ENCODE data around the gene STOX1.
"Not testable (repeated sequence)": the region's sequence is repeated elsewhere in the genome, so short reads cannot be mapped to it uniquely, and the experiment has no call there.

DNA sequence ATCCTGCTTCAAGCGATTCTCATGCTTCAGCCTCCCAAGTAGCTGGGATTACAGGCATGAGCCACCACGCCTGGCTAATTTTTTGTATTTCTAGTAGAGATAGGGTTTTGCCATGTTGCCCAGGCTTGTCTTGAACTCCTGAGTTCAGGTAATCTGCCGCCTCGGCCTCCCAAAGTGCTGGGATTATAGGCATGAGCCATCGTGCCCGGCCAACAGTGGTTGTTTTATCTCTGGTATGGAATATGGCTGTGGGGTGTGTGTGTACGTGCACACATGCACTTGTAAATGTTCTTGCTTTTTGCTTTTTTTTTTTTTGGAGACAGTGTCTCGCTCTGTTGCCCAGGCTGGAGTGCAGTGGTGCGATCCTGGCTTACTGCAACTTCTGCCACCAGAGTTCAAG lies 13.3 kb downstream of the STOX1 start:
- TF ChIP-seq, protein P1, sequence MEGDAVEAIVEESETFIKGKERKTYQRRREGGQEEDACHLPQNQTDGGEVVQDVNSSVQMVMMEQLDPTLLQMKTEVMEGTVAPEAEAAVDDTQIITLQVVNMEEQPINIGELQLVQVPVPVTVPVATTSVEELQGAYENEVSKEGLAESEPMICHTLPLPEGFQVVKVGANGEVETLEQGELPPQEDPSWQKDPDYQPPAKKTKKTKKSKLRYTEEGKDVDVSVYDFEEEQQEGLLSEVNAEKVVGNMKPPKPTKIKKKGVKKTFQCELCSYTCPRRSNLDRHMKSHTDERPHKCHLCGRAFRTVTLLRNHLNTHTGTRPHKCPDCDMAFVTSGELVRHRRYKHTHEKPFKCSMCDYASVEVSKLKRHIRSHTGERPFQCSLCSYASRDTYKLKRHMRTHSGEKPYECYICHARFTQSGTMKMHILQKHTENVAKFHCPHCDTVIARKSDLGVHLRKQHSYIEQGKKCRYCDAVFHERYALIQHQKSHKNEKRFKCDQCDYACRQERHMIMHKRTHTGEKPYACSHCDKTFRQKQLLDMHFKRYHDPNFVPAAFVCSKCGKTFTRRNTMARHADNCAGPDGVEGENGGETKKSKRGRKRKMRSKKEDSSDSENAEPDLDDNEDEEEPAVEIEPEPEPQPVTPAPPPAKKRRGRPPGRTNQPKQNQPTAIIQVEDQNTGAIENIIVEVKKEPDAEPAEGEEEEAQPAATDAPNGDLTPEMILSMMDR (IDR thresholded peaks at IDR 0.05; ENCODE audit: control extremely low read depth in 1 of 3, insufficient read depth in 1 of 3, low read depth in 1 of 3, low read length in 3 of 3) = not testable (repeated sequence)
- TF ChIP-seq KDM1A (IDR thresholded peaks at IDR 0.05; ENCODE audit: borderline replicate concordance, low read length); CREB1 (IDR thresholded peaks at IDR 0.05); POLR2A (IDR thresholded peaks at IDR 0.05; ENCODE audit: control extremely low read depth in 1 of 2, low read depth in 2 of 2, low read length in 2 of 2); YY1 (IDR thresholded peaks at IDR 0.05; ENCODE audit: low read depth, low read length); POLR2AphosphoS5 (IDR thresholded peaks at IDR 0.05; ENCODE audit: low read depth, low read length); CHD2 (IDR thresholded peaks at IDR 0.05; ENCODE audit: low read length): not testable (repeated sequence)

Measured in H1 (cell line).